Activated T-cell treated with anti-CD3 and anti-CD28 coated beads, Interleukin-2, amount 50 U/mL, for 72 hours (primary cell): Measurements from ENCODE around the gene RPL37. TPM values are rescaled to one million over a fixed set of nuclear protein-coding genes. Genes with fewer than 3 reads are reported as not detected.
"Not testable (repeated sequence)": the region's sequence is repeated elsewhere in the genome, so short reads cannot be mapped to it uniquely, and the experiment has no call there.

Experiments used
- ATAC-seq, 2 donors: fragments of 150-1000 bp; cut with Tn5 transposase; replicated peaks in 1 of 2; 2 replicates each; pipeline ENCODE4 v1.10.0; 2021; ENCODE audit warnings: moderate library complexity in 2 of 2, mild to moderate bottlenecking in 1 of 2
- DNase-seq, 2 donors: peaks; one replicate each; pipeline ENCODE4 v3.0.0; 2021 to 2022; ENCODE audit warnings: mixed read lengths in 1 of 2
- H3K27ac Mint-ChIP-seq: one replicate; pipeline ENCODE4 v1.8.0; 2022; ENCODE audit warnings: mild to moderate bottlenecking, moderate library complexity, mixed read lengths
- H3K27me3 Mint-ChIP-seq: one replicate; pipeline ENCODE4 v1.8.0; 2022; ENCODE audit warnings: low read depth, mixed read lengths
- H3K36me3 Mint-ChIP-seq, 2 donors: one replicate each; pipeline ENCODE4 v1.8.0; 2022; ENCODE audit warnings: mixed read lengths in 2 of 2, mild to moderate bottlenecking in 1 of 2; ENCODE audit not compliant: insufficient read depth in 2 of 2
- H3K4me1 Mint-ChIP-seq: one replicate; pipeline ENCODE4 v1.8.0; 2022; ENCODE audit warnings: low read depth, mixed read lengths
- H3K4me3 Mint-ChIP-seq, 2 donors: one replicate each; pipeline ENCODE4 v1.8.0; 2022; ENCODE audit warnings: mild to moderate bottlenecking in 2 of 2, mixed read lengths in 2 of 2, moderate library complexity in 2 of 2
- H3K9me3 Mint-ChIP-seq, 2 donors: one replicate each; pipeline ENCODE4 v1.8.0; 2022; ENCODE audit warnings: mixed read lengths in 2 of 2
- total RNA-seq, 2 donors: library from RNA; stranded (reverse); gene quantifications; one replicate each; pipeline ENCODE4 v1.2.3, GENCODE V29; 2022

Gene RPL37
- total RNA-seq: 1,000 to 10,000 TPM; 2,016 to 2,043 TPM

DNA sequence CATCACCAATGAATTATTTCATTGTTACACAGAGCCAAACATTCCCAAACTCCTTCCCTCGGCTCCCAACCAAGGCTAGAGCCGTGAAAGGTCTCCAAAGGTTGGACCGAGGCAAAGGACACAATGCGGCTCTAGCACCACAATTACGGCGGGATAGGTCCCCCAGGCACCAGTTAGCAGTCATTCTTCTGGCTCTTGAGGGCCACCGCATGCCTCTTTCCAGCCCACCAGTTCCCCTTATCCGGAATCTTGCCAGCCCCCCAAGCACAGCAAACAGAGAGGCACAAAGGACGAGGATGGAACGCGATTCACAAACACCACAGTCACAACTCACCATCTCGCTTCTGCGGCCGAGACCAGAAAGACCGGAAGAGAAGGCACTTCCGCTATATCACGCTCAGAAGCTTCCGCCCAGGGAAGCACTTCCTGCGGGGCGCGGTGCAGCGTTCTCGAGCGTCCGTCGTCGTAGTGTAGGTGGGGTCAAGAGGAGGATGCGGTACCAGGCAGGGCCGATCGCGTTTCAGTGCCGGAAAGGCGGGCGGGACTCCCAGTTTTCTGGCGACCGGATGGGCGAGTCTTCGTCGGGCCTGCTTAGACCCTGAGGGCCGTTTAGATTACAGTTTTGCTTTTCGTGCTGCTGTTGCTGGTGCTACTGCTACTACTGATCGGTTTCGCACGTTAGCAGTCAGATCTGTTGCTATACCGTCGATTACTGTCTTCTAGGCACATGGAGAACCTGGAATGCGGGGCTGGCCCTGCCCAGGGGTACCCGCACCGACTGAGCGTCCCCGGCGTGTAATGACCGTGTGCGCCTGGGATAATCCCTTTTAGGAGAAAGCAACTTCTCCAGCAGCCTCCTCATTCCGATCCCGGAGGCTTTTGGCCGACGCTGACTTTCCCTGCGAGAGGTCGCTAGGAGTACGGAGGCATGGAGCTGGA, at the start of gene RPL37:
TSS of gene RPL37 (minus strand) at position 374 of the 939 bp plus-strand sequence. CDS start at position 337, 37 bp downstream.
- peak within 1 kb of the TSS; percentile 100 for H3K27ac Mint-ChIP-seq
- peaks cover 27 to 51% of the 10 kb centered on the region in 2 donors for H3K36me3 Mint-ChIP-seq
- no peaks in the 10 kb centered on the region for H3K27me3 Mint-ChIP-seq
- DNase-seq: peak; percentile 93 to 95
- H3K9me3 Mint-ChIP-seq: no peaks in the 10 kb centered on the region
- H3K4me1 Mint-ChIP-seq: peaks cover 48% of the 10 kb centered on the region
- ATAC-seq: peak; percentile 94 to 95
- peak within 1 kb of the TSS; percentile 97 to 99 for H3K4me3 Mint-ChIP-seq

GRCh38 chr5:40883051-40883450, 48.0 kb upstream of the RPL37 start:
- H3K4me3 Mint-ChIP-seq, H3K27ac Mint-ChIP-seq, ATAC-seq, DNase-seq, H3K36me3 Mint-ChIP-seq, H3K4me1 Mint-ChIP-seq, H3K9me3 Mint-ChIP-seq: not testable (repeated sequence)
- peaks cover 13% of the 10 kb centered on the region for H3K27me3 Mint-ChIP-seq

GRCh38 chr5:40882291-40882690, 47.3 kb upstream of the RPL37 start:
- H3K36me3 Mint-ChIP-seq: peaks cover 3 to 7% of the 10 kb centered on the region in 2 donors

DNA sequence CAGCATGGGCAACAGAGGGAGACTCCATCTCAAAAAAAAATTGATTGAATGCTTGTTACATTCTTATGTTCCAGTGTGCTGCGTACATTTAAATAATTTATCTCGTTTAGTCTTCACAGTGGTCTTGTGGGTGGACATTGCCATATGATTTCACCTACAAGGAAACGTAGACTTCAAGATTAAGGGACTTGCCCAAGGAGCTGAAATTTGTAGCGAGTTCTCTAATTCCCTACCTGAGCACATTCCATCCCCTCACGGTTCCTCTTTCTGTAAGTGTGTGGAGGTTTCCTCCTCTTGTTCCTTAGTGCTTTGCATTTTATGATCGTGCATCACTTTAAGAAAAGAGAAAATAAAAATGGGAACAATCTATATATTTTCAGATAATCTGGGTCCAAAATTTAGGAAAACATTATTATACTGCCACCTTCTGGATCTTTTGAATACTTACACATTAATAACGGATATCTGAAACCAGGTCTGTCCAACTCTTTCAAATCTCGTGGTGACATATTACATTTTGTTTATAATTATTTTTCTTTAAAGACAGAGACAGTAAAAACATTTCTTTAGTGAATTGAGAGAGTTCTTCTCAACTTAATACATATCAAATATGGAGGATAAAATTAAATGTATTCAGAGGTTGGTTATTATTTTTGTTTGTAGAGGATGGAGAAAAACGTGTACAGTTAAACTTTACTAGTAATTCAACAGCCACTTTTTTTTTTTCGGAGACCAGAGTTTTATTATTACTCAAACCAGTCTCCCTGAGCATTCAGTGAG, 44.3 kb upstream of the RPL37 start:
- peaks cover 6 to 8% of the 10 kb centered on the region in 2 donors for H3K9me3 Mint-ChIP-seq
- ATAC-seq (no peak), DNase-seq (no peak)
- peaks cover 6 to 12% of the 10 kb centered on the region in 2 donors for H3K36me3 Mint-ChIP-seq
- peaks cover 11% of the 10 kb centered on the region for H3K27me3 Mint-ChIP-seq
- no peaks in the 10 kb centered on the region for H3K4me1 Mint-ChIP-seq
- no peak overlapping the region for H3K27ac Mint-ChIP-seq
- H3K4me3 Mint-ChIP-seq: no peak overlapping the region

More at GRCh38 chr5:40882291-40882690, 47.3 kb upstream of the RPL37 start:
- H3K27ac Mint-ChIP-seq: no peak overlapping the region
- peaks cover 3 to 4% of the 10 kb centered on the region in 2 donors for H3K9me3 Mint-ChIP-seq
- H3K4me3 Mint-ChIP-seq: no peak overlapping the region
- DNase-seq: no peak
- H3K27me3 Mint-ChIP-seq: peaks cover 11% of the 10 kb centered on the region
- no peak for ATAC-seq
- H3K4me1 Mint-ChIP-seq: no peaks in the 10 kb centered on the region

DNA sequence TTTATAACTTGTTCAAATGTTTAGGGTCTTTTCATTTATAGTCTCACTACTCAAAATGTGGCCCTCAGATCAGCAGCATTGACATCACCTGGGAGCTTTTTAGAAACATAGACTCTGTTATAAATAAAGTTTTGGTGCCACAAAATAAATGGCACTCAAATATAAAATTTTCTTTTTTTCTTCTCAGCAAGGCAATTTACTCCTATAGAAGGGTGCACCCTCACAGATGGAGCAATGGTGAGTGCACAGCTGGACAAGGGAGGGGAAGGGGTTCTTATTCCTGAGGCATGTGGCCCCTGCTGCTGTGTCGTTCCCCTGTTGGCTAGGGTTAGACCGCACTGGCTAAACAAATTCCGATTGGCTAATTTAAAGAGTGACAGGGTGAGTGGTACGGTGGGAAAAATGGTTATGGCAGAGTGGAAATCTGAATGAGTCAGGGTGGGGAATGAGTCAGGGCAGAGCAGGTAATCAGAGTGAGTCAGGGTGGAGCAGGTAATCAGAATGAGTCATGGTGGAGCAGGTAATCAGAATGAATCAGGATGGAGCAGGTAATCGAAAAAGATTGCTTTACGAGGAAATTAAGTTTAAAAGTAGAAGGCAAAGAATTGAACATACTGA, 42.5 kb upstream of the RPL37 start:
- peaks cover 11% of the 10 kb centered on the region for H3K27me3 Mint-ChIP-seq
- H3K4me3 Mint-ChIP-seq: no peak overlapping the region
- H3K27ac Mint-ChIP-seq: no peak overlapping the region
- peak in 1 of 2 donors; percentile 44 for ATAC-seq
- peak; percentile 6 to 24 for DNase-seq
- no peaks in the 10 kb centered on the region for H3K4me1 Mint-ChIP-seq
- peaks cover 6 to 12% of the 10 kb centered on the region in 2 donors for H3K36me3 Mint-ChIP-seq
- H3K9me3 Mint-ChIP-seq: peaks cover 6 to 8% of the 10 kb centered on the region in 2 donors

DNA sequence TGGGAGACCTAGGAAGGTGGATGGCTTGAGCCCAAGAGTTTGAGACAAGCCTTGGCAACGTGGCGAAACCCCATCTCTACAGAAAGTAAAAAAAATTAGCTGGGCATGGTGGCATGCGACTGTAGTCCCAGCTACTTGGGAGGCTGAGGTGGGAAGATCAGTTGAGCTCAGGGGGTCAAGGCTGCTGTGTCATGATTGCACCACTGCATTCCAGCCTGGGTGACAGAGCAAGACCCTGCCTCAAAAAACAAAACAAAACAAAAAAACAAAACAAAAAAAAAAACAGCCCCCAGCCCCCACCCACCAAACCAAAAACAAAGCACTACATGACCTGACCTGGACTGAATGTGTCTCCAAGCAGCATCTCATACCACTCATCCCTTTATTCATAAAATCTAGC, 40.9 kb upstream of the RPL37 start:
- H3K36me3 Mint-ChIP-seq: peaks cover 6 to 10% of the 10 kb centered on the region in 2 donors
- no peak overlapping the region for H3K27ac Mint-ChIP-seq
- peaks cover 6 to 8% of the 10 kb centered on the region in 2 donors for H3K9me3 Mint-ChIP-seq
- no peaks in the 10 kb centered on the region for H3K27me3 Mint-ChIP-seq
- no peaks in the 10 kb centered on the region for H3K4me1 Mint-ChIP-seq
- no peak for DNase-seq
- no peak overlapping the region for H3K4me3 Mint-ChIP-seq
- ATAC-seq: no peak

- no peak for DNase-seq
- H3K27me3 Mint-ChIP-seq: no peaks in the 10 kb centered on the region
- H3K9me3 Mint-ChIP-seq: peaks cover 6 to 8% of the 10 kb centered on the region in 2 donors
- no peak overlapping the region for H3K27ac Mint-ChIP-seq
- no peak overlapping the region for H3K4me3 Mint-ChIP-seq
- peaks cover 6 to 10% of the 10 kb centered on the region in 2 donors for H3K36me3 Mint-ChIP-seq
- ATAC-seq: no peak
- no peaks in the 10 kb centered on the region for H3K4me1 Mint-ChIP-seq
Observed at GRCh38 chr5:40873286-40873880, 38.4 kb upstream of the RPL37 start.

GRCh38 chr5:40872253-40872652, 37.2 kb upstream of the RPL37 start:
- not testable (repeated sequence) for H3K9me3 Mint-ChIP-seq, DNase-seq, H3K27ac Mint-ChIP-seq, H3K4me3 Mint-ChIP-seq, ATAC-seq, H3K27me3 Mint-ChIP-seq, H3K4me1 Mint-ChIP-seq, H3K36me3 Mint-ChIP-seq

GRCh38 chr5:40871177-40871576, 36.2 kb upstream of the RPL37 start:
- Mint-ChIP-seq H3K36me3 (no peaks in the 10 kb centered on the region), H3K4me1 (no peaks in the 10 kb centered on the region), H3K27ac (no peak overlapping the region), H3K27me3 (no peaks in the 10 kb centered on the region), H3K4me3 (no peak overlapping the region), H3K9me3 (no peaks in the 10 kb centered on the region)
- ATAC-seq (no peak), DNase-seq (no peak)

DNA sequence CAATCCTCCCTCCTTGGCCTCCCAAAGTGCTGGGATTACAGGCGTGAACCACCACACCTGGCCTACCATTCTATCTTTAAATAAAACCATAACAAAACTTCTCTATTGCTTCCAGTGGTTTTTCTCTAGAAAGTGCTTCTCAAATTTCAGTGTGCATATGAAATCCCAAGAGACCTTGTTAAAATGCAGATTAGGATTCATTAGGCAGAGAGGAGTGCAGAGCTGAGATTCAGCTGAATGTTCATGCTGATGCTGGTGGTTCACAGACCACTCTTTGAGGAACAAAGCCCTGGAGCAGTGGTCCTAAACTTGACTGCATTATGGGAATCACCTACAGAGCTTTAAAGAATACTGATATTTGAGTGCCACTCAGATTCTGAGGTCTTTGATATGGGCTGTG, 34.4 kb upstream of the RPL37 start:
- no peak for ATAC-seq
- H3K27ac Mint-ChIP-seq: no peak overlapping the region
- no peaks in the 10 kb centered on the region for H3K27me3 Mint-ChIP-seq
- H3K4me3 Mint-ChIP-seq: no peak overlapping the region
- DNase-seq: no peak
- no peaks in the 10 kb centered on the region for H3K4me1 Mint-ChIP-seq
- H3K9me3 Mint-ChIP-seq: no peaks in the 10 kb centered on the region
- H3K36me3 Mint-ChIP-seq: peaks cover 0 to 2% of the 10 kb centered on the region in 2 donors

DNA sequence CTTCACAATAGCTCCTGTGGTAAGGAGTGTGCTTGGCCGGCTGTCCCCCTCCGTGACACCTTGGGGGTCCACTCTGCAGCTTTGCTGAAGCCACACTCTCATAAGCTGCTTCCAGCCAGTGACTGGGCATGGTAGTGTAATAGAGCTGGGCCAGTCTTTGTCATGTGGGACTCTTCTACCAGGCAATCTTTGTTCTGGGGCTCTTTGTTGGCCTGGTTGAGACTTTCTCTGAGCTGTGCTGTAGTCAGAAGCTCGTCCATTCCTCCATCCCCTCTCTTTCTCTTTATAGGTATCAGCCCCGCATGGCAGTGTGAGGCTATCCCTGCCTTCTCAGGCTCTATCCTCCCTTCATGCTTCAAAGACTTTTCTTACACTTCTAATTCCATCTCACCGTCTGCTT, 31.8 kb upstream of the RPL37 start:
- Mint-ChIP-seq H3K4me1 (no peaks in the 10 kb centered on the region), H3K27me3 (no peaks in the 10 kb centered on the region), H3K9me3 (no peaks in the 10 kb centered on the region), H3K27ac (no peak overlapping the region), H3K4me3 (no peak overlapping the region), H3K36me3 (peaks cover 0 to 2% of the 10 kb centered on the region in 2 donors)
- DNase-seq: no peak
- no peak for ATAC-seq

DNA sequence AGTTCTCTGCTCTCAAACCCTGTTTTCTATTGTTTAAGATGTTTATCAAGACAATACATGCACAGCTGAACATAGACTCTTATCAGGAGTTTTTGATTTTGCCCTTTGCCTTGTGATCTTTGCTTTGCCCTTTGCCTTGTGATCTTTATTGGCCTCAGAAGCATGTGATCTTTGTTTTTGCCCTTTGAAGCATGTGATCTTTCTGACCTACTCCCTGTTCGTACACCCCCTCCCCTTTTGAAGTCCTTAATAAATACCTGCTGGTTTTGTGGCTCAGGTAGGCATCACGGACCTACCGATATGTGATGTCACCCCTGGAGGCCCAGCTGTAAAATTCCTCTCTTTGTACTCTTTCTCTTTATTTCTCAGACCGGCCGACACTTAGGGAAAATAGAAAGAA, 30.0 kb upstream of the RPL37 start:
- H3K9me3 Mint-ChIP-seq: not testable (repeated sequence)

More for the DNA sequence above, 30.0 kb upstream of the RPL37 start:
- H3K4me1 Mint-ChIP-seq, H3K27me3 Mint-ChIP-seq, DNase-seq, H3K27ac Mint-ChIP-seq, H3K36me3 Mint-ChIP-seq, ATAC-seq, H3K4me3 Mint-ChIP-seq: not testable (repeated sequence)
